B cell (primary cell): ENCODE measurements around the gene C9orf72.
A peak's percentile ranks its signal among the peaks of the same experiment; 100 is the strongest.

Experiments used
- EZH2 ChIP-seq: IDR thresholded peaks from 2 replicates; pipeline ENCODE4 v1.6.1; 2012; ENCODE audit warnings: borderline replicate concordance, low read depth, mild to moderate bottlenecking, moderate library complexity, low read length; ENCODE audit not compliant: insufficient read depth, poor library complexity, severe bottlenecking
- TF ChIP-seq, protein P1 (sequence below): fragments of 200-600 bp; IDR thresholded peaks from one replicate; pipeline ENCODE4 v1.8.0; 2022; ENCODE audit warnings: antibody characterized with exemption, mild to moderate bottlenecking

DNA sequence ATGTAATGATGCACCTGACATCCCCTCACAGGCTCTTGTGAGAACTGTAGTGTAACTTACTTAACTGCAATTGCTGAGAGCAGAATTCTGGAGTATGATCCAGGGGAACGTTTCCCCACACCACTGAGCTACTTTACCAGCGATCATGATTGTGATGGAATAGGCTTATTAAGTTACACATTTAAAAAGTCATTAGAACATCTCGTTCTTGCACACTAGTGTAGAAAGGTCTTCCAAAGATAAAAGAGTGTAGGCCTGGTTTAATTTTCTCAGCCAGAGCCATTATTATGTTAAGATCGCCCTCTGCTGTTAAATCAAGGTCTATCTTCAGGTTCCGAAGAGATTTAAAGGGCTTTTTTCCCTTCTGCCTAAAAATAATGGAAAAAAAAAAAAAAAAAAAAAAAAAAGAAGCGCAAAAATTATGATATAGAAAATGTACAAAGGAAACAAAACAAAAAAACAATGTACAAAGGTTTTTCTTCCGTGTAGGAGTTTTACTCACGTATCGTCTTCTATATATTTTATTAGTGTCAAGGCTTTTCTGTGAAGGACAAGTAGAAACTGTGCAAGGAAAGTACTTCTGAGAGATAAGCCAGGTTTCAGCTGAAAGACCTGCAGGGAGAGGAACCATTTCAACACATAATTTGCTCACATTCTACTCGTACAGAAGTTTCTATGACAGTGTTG lies 25.1 kb downstream of the C9orf72 start:
- TF ChIP-seq, protein P1, sequence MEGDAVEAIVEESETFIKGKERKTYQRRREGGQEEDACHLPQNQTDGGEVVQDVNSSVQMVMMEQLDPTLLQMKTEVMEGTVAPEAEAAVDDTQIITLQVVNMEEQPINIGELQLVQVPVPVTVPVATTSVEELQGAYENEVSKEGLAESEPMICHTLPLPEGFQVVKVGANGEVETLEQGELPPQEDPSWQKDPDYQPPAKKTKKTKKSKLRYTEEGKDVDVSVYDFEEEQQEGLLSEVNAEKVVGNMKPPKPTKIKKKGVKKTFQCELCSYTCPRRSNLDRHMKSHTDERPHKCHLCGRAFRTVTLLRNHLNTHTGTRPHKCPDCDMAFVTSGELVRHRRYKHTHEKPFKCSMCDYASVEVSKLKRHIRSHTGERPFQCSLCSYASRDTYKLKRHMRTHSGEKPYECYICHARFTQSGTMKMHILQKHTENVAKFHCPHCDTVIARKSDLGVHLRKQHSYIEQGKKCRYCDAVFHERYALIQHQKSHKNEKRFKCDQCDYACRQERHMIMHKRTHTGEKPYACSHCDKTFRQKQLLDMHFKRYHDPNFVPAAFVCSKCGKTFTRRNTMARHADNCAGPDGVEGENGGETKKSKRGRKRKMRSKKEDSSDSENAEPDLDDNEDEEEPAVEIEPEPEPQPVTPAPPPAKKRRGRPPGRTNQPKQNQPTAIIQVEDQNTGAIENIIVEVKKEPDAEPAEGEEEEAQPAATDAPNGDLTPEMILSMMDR, result peak; percentile 68
- TF ChIP-seq EZH2, result no peak
